B cell (primary cell): ENCODE data around the gene PRORP.

Experiments used
- CTCF ChIP-seq: fragments of 200-600 bp; IDR thresholded peaks from one replicate; pipeline ENCODE4 v1.8.0; 2022; ENCODE audit warnings: antibody characterized with exemption, mild to moderate bottlenecking
- EZH2 ChIP-seq: IDR thresholded peaks from 2 replicates; pipeline ENCODE4 v1.6.1; 2012; ENCODE audit warnings: borderline replicate concordance, low read depth, mild to moderate bottlenecking, moderate library complexity, low read length; ENCODE audit not compliant: insufficient read depth, poor library complexity, severe bottlenecking

GRCh38 chr14:35083530-35084150, 38.7 kb upstream of the PRORP start:
- TF ChIP-seq CTCF (no peak), EZH2 (no peak)
